ENCODE results near the gene RHBDL1. TPM values are rescaled to one million over a fixed set of nuclear protein-coding genes. Genes with fewer than 3 reads are reported as not detected.

Gene RHBDL1
- total and polyA plus RNA-seq, 9 of the 15 experiments (the other 6 are each of a cell fraction or from before 2014, with no cell fraction given) = 0.03 to 5.6 (median 1.3) TPM; not detected in 1

GRCh38 chr16:667780-668518, 7.5 kb upstream of the RHBDL1 start, which contains the start of gene RHOT2 (continued):
- TF ChIP-seq MNT (conservative IDR thresholded peaks at IDR 0.05) (peak; percentile 28 to 62; a peak in 2 of 4 replicates), BCLAF1 (IDR thresholded peaks at IDR 0.05; ENCODE audit: borderline replicate concordance in 1 of 2, control insufficient read depth in 1 of 2, low read depth in 2 of 2, low read length in 1 of 2) (peak in 1 of 2 experiments; percentile 89; a peak in 2 of 4 replicates), RBM22 (IDR thresholded peaks at IDR 0.05; ENCODE audit: low read depth, low read length, poor library complexity, severe bottlenecking) (no peak), TFAP4 (CRISPR knock-in tag; IDR thresholded peaks at IDR 0.05; ENCODE audit: borderline replicate concordance) (peak; percentile 68), ZC3H11A (IDR thresholded peaks at IDR 0.05; ENCODE audit: low read depth, low read length) (no peak), U2AF2 (optimal IDR thresholded peaks at IDR 0.05; ENCODE audit: low read depth, low read length) (no peak), MBD2 (IDR thresholded peaks at IDR 0.05; ENCODE audit: borderline replicate concordance, low read depth) (peak; percentile 68; the same call in 1 of the 2 replicates), ZNF740 (CRISPR knock-in tag; IDR thresholded peaks at IDR 0.05) (peak; percentile 63; the same call in 1 of the 2 replicates), ZNF740 (tag; IDR thresholded peaks at IDR 0.05) (no peak), MEIS2 (IDR thresholded peaks at IDR 0.05; ENCODE audit: partially characterized antibody) (peak; percentile 56), ZNF41 (CRISPR knock-in tag; conservative IDR thresholded peaks at IDR 0.05) (no peak), NR2C2 (CRISPR knock-in tag; IDR thresholded peaks at IDR 0.05) (peak; percentile 68; the same call in 1 of the 2 replicates), NR2C2 (tag; IDR thresholded peaks at IDR 0.05) (peak; percentile 87), ARID4B (CRISPR knock-in tag; IDR thresholded peaks at IDR 0.05) (peak; percentile 61; the same call in 1 of the 2 replicates)

Data from K562 (cell line).